ENCODE results near the gene VPS26A. TPM values are rescaled to one million over a fixed set of nuclear protein-coding genes. Genes with fewer than 3 reads are reported as not detected.

VPS26A gene
- 34.5 and 56.8 TPM in 2 replicates for total RNA-seq

DNA sequence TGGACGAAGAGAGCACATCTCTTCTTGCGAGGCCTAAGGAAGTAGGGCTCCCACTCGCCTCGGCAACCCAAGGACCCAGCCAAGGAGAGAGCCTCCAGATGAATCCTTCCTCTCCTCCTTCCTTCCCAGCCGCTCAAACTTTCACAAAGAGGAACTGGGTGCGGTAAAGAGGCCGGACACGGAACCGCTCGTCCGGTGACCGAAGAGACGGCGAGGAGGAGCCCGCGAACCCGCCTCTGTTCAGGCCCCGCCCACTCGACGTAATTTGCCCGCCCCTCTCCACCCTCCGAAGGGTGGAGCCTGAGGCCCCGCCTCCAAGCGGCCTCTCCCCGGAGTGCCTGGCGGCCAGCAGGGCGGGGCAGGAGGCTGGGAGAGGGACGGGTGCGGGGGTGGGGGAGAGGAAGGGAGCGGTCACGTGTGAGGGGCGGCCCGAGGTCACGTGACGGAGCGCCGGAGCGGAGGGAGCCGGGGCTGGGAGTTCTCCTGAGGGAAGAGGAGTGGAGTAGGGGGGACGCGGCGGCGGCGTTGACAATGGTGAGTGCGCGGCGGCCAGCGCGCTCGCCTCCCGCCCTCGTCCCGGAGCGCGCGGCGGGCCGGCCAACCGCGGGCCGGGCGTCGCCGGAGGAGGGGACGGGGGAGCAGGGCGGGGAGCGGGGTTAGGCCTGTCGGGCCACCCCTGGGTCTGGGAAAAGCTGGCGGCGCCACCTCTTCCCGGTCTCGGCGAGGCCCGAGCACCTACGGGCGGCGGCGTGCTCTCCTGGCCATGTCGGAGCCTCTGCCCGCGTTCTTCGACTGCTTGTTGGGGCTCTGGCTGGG lies at the start of gene VPS26A:
TSS of gene VPS26A (plus strand) at position 432 of the 816 bp plus-strand sequence. CDS start at position 532, 100 bp downstream.
- DNase-seq = peak; percentile 99

DNA sequence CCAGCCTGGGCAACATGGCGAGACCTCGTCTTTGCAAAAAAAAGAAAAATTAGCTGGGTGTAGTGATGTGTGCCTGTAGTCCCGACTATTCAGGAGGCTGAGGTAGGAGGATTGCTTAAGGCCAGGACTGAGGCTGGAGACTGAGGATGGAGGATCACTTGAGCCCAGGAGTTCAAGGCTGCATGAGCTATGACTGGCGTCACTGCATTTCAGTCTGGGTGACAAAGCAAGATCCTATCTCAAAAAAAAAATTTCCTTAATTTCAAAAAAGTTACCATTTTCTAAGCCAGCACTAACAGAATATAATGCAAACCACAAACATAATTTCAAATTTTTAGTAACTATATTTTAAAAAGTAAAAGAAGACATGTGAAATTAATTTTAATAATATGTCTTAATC lies 49.4 kb upstream of the VPS26A start:
- no peak for DNase-seq

DNA sequence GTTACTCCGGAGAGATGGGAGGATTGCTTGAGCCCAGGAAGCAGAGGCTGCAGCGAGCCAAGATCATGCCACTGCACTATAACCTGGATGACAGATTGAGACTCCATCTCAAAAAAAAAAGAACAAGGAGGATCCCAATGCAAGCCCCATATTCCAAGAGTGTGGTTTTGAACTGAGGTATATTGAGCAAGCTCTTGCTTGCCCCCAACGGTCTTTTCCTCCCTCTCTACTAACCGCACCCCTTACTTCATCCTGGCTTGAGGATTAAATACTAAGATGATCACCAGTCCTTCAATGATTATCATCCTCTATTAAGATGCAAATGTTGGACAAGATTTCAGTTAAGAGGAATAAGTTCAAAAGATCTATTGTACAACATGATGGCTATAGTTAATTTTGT lies 48.5 kb upstream of the VPS26A start:
- no peak for DNase-seq

DNA sequence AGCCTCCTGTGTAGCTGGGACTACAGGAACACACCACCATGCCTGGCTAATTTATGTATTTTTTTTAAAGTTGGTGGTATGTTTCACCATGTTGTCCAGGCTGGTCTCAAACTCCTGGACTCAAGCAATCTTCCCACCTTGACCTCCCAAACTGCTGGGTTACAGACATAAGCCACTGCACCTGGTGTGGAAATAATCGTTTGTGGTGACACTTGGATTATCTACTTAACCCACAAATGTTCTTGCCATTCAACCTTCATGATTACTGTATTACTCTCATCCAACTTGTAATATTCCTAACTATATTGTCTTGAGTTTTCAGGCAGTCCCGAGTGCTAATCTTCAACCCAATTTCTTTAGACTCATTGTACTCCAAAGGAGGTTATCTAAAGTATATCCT lies 45.7 kb upstream of the VPS26A start:
- DNase-seq = no peak

DNA sequence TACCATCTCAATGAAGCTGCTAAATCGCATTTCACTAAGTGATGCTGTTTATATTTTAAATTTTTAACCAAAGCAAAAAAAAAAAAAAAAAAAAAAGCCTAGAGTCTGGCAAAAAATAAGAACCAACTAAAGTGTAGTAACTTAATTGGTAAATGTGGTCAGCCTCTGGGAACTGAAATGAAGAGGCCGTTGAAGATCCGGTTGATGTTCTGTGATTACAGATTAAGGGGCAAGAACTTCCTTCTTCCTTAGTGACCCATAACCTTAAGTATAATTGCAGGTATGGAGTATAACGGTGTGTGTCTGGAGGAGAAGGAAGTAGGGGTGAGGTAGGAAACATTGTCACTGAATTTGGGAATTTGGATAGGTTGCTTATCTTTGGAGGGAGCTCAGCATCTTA lies 43.8 kb upstream of the VPS26A start:
- DNase-seq = no peak

DNA sequence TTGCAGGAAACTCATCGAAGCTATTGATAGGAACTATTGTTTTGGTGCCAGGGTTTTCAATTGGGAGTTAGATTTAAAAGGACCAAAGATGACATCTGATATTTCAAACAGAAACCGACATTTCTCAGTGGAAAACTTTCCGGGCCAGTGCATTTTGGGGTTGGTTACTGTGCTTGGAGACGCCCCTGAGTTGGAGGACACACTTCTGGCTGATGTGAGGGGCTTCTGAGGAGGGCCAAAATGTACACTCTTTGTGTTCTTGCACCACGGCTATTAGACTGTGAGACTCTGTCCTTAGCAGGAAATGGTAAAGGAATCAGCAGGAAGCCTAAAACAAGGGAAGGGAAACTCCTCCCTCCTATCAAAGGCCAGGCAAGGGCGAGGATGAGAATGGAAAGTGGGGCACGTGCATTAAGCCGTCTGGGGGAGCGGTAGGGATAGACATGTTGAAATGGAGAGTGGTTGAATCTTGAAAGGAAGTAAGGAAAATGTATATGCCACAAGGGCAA lies 37.9 kb upstream of the VPS26A start:
- peak; percentile 86 for DNase-seq

DNA sequence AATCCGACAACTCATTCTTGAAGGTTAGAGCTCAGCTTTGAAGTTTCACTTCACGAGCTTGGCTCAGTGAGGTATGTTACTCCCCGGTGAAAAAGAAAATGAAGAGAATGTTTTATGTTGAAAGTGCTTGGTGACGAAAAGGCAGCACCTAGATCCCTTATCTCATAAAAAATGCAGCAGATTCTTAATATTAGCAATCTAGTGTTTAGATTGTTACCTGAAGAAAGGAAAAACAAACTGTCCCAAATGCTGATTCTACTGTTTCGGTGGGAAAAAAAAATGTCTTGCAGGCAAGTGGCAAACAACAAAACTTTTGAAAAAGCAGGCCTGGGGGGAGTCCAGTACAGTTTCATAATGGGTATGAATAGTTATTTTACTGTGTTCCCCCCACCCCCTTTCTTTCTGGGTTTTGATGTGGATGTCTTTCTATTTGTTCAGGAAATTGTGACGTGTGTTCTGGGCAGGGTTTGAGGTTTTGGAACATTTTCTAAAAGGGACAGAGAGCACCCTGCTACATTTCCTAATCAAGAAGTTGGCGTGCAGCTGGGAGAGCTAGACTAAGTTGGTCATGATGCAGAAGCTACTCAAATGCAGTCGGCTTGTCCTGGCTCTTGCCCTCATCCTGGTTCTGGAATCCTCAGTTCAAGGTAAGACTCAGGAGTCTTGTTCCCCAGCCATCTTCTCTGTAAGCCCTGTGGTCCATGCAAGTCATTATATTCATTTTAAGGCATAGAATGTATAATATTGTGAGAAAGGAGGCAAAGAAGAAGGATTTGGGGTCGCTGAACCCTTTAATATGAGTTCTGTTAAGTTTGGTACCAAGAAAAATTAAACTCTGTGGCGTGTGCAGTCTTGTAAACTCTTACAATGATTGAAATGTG lies 36.1 kb upstream of the VPS26A start, which contains the start of gene SRGN:
TSS of gene SRGN (plus strand) at position 514 of the 881 bp plus-strand sequence. CDS start at position 569, 55 bp downstream.
- peak; percentile 94 for DNase-seq

DNA sequence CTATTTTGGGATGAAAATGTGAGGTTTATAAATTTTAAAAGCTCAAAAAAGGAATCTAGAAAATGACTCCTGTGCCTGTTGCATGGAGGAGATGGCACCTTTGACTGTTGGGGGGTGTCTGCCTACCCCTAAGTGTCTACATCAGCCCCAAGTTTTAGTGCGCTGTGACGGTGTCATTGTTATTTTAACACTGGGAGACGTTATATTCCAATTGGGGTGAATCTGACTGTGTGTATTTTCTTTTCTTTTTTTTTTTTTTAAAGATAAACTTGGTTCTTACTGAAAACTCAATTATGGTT lies 35.6 kb upstream of the VPS26A start:
- peak; percentile 43 for DNase-seq

DNA sequence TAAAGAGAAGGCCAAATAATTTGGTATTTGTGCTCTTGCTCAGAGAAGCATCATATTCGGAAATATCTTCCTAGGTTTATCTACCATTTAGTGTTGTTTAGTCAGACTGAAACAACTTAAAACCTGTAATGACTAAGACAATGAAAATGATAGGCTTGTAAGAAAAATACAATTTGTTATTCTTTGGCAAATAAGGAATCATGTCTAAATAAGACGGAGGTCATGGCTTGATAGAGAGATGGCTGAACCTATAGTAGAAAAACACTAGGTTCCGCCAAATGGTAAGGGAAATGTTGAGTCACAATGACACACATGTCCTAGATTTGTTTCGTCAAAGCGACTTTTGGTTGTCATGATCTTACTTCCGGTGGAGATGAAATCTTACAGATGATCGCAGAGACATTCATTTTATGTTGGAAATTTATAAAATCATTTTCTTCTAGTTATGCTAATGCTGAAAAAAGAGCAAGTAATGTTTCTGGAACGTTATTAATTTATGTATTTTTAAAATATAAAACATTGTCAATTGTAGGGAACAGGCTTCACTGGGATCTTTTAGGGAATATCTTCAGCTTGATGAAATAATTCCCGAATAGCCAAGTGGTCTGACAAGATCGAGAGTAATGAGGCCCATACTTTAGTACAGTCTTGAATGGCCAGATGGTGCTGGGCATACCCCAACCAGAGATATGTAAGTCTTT lies 35.0 kb upstream of the VPS26A start:
- peak; percentile 92 for DNase-seq

DNA sequence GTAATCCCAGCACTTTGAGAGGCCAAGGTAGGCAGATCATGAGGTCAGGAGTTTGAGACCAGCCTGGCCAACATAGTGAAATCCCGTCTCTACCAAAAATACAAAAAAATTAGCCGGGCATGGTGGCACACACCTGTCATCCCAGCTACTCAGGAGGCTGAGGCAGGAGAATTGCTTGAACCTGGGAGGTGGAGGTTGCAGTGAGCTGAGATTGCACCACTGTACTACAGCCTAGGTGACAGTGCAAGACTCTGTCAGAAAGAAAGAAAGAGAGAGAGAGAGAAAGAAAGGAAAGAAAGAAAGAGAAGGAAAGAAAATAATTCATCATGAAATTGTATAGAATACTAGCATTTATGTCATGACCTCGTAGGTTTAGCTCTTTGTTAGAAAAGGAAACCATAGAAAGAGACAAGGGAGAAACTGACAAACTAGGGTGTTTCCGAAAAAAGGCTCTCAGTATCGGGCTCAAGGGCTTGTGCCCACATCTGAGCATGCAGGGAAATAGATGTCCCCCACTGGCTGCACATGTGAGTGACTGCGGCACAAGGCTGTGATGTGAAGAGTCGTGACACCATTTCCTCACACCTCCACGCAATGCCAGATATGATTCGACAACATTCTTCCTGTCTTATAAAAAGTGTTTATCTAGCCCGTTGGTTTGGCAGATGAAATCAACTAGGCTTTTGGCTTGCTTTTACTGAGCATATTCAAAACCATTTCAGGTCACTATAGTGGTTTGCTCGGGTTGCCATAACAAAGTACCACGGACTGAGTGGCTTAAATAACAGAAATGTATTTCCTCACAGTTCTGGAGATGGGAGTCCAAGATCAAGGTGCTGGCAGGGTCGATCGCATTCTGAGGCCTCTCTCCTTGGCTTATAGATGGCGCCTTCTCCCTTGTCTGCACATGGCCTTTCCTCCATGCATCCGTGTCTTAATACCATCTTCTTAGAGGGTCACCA lies 34.1 kb upstream of the VPS26A start:
- peak; percentile 84 for DNase-seq

DNA sequence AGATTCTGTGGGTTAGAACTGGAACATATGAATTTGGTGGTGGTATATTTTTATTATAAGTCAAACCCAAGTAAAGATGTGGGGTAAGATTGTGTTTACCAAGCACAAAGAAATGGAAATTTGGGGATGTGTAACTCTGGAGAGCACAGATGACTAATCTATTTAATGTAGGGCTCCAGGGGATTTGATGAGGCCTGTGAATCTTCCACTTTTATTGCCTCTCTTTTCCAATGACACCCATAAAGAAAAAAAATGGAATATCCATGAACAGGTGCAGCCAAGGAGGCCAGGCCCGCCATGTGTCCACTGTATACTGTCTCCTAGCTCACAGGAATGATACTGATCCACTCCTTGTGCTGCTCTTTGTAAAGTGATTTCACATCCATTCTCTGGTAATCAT lies 33.3 kb upstream of the VPS26A start:
- no peak for DNase-seq

DNA sequence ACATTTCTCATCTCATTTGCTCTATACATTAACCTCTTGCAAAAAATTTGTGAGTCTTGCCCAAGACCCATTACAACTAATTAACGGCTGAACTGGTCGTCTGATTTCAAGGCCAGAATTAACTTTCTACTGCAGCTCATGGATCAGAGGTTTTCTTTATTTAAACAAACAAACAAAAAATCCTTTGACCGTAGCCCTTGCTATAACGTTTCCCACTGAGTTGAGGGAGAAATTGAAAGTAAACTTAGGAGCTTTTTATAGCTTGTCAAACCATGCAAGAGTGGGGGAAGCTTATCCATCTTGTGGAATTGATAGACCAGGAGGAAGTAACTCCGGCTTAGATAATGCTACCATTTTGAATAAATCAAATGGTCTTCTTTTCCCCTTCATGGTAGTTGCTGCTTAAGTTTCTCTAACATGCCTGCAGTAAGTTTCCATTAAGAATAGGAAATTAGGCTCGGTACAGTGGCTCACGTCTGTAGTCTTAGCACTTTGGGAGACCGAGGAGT lies 32.8 kb upstream of the VPS26A start:
- DNase-seq = peak; percentile 20

DNA sequence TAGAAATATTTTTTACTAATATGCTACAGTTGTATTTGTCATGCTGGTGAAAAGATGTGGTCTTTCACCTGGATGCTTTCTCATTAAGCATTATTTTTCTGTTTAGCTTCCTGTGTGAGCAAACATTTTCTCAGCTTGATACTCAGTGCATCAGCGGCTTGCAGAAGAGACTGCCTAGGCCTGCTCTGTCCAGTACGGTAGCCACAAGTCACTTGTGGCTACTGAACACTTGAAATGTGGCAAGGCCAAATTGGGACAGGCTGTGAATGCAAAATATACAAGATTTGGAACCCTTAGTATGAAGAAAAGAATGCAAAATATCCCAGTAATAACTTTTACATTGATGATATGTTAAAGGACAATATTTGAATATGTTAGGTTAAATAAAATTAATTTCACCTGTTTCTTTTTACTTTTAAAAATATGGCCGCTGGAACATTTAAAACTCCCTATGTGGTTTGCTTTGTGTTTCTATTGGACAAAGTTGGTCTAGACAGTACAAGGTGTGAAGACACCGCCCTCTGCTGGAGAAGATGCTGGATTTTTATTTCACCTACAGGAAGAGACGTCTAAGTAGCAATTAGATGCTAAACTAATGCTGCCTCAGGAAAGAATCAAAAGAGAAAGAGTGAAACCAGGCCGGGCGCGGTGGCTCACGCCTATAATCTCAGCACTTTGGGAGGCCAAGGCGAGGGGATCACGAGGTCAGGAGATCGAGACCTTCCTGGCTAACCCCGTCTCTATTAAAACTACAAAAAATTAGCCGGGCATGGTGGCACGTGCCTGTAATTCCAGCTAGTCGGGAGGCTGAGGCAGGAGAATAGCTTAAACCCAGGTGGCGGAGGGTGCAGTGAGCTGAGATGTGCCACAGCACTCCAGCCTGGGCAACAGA lies 30.8 kb upstream of the VPS26A start:
- peak; percentile 94 for DNase-seq

DNA sequence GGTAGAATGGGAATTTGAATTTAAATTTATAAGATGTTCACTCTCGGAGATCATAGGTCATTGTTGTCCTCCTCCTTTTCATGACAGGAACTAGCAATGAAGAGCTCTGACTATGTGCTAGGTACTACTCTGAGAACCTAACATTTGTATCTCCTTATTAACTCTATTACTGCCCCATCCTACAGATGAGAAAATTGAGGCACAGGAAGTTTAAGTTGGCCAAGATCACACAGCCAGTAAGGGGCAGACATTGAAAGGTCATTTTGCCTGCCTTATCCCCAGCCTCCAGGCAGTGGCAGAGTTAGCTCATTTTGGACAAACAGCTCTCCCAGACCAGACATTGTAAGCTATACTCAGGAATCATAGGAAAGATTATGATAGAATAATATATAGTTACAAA lies 30.0 kb upstream of the VPS26A start:
- DNase-seq = peak; percentile 33

DNA sequence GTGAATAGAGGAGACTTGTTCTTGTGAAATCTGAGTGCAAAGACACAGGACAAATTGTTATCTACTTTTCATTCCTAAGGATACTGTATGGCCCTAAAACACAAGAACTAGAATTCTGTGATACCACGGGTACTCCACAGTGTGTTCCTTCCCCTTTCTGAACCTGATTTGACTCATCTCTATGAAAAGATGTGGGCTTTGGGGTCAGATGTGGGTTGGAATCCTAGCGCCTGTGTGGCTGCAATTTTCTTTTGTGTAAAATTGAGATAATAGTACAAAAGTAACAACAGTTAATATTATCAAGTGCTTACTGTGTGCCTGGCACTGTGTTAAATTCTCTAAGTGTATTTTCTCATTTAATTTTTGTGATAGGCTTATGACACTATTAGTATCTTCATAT lies 27.9 kb upstream of the VPS26A start:
- no peak for DNase-seq

DNA sequence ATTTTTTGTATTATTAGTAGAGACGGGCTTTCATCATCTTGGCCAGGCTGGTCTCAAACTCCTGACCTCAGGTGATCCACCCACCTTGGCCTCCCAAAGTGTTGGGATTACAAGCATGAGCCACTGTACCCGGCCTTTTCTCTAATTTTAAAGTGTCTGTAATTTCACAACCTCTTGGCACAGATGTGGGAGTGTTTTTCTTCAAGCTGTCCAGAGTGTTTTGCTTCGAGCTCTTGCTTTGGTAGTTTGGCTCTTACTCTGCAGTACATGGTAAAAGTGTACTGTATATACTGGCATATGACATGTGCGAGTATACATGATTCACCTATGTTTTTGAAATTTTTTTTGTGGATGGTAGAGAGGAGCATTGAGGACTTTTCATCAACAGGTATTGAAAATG lies 26.2 kb upstream of the VPS26A start:
- no peak for DNase-seq

DNA sequence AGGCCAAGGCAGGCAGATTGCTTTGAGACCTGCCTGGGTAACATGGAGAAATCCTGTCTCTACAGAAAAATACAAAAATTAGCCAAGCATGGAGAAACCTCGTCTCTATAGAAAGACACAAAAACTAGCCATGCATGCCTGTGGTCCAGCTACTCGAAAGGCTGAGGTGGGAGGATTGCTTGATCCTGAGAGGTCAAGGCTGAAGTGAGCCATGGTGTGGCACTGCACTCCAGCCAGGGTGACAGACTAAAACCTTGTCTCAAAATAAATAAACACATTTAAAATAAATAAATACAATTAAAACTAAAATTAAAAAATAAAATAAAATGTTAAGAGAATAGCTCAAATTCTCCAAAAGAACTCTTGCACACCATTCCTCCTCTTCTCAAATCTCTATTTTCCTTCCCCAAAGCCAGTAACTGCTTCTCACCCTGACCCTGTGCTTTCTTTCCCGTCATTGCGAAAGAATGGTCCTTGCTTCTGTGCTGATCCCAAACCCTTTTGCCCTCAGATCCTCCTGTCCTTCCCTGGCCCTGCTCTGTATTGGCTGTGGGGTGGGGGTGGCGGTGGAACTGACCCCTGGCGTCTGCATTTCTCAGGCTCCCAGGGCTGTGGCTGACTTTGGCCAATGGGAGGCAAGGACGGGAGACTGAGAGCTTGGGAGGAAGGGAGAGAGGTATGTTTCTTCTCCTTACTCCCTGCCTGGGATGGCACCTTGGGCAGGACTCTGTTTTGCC lies 23.7 kb upstream of the VPS26A start:
- no peak for DNase-seq

DNA sequence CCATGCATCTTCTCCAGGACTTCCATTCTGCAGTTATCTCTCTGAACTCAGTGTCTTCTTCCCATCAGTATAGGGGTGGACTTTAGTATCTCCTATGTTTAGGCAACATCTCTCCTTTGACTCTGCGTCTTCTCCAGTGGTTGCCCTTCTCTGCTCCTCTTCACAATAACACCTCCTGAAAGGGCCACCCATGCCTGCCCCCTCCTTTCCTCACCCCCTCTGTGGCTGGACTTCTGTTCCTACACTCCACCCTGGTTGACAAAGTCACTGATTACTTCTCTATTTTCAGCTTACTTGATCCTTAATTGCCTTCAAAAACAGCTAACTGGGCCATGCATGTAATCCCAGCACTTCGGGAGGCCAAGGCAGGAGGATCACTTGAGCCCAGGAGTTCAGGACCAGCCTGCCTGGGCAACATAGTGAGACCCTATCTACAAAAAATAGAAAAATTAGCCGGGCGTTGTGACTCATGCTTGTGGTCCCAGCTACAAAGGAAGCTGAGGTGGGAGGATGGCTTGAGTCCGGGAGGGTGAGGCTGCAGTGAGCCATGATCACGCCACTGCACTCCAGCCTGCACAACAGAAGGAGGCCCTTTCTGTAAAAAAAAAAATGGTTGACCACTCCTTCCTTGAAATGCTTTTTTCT lies 22.4 kb upstream of the VPS26A start:
- peak; percentile 74 for DNase-seq

DNA sequence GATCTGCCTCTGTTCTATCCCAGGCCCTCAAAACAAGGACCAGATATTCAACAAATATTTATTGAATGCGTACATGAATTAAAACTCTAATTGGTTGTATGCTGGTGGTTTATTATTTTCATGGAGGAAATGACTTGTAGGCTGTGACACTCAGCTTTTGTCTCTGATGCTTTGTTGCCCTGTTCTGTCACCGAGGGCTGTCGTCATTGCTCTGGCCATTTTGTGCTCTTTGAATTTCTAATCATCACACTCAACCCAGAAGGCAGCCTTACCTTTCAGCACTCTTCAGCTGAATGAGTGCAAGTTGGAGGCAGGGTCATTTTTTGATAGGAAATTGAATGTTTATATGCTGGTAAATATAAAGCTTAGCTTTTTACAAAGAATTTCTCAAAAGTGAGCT lies 21.5 kb upstream of the VPS26A start:
- DNase-seq = peak; percentile 50
